GM12801 (cell line): ENCODE measurements around the gene FADS2.

Source experiments
- CTCF ChIP-seq: IDR thresholded peaks from one replicate; pipeline ENCODE4 v1.5.1; 2011; ENCODE audit warnings: control low read depth; ENCODE audit not compliant: insufficient read length; ENCODE audit errors: extremely low read depth

The FADS2 gene

GRCh38 chr11:61827571-61828378 is at the start of gene FADS2:
Gene FADS2, plus strand, starts transcription at chr11:61828300. Its CDS starts 91 bp downstream, at chr11:61828391.
- TF ChIP-seq CTCF, result no peak

GRCh38 chr11:61778357-61778886 is 49.7 kb upstream of the FADS2 start:
- no peak for TF ChIP-seq CTCF

DNA sequence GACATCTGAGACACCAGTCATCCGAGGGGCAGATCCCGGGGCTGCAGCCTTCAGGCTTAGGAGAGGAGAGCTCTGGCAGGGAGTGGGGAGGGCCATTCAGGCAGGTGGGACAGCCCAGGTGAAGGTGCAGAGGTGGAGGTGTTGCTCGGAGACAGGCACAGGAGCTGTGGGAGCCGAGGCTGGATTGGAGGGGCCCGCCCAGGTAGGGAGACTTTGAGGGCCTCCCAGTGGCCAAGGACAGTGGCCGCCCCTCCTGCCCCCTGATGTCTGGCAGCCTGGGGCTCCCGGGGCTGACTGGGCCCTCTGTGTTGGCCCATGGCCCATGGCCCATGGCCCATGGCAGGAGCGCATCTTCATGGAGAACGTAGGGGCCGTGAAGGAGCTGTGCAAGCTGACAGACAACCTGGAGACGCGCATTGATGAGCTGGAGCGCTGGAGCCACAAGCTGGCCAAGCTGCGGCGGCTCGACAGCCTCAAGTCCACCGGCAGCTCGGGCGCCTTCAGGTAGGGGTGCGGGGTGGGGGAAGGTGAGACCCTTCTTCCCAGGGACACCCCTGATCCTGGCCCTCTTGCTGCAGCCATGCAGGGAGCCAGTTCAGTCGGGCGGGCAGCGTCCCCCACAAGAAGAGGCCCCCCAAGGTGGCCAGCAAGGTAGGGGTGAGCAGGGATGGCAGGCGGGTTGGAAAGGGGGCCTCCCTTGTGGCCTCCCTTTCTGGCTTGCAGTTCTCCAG is 49.0 kb upstream of the FADS2 start:
- no peak for TF ChIP-seq CTCF

DNA sequence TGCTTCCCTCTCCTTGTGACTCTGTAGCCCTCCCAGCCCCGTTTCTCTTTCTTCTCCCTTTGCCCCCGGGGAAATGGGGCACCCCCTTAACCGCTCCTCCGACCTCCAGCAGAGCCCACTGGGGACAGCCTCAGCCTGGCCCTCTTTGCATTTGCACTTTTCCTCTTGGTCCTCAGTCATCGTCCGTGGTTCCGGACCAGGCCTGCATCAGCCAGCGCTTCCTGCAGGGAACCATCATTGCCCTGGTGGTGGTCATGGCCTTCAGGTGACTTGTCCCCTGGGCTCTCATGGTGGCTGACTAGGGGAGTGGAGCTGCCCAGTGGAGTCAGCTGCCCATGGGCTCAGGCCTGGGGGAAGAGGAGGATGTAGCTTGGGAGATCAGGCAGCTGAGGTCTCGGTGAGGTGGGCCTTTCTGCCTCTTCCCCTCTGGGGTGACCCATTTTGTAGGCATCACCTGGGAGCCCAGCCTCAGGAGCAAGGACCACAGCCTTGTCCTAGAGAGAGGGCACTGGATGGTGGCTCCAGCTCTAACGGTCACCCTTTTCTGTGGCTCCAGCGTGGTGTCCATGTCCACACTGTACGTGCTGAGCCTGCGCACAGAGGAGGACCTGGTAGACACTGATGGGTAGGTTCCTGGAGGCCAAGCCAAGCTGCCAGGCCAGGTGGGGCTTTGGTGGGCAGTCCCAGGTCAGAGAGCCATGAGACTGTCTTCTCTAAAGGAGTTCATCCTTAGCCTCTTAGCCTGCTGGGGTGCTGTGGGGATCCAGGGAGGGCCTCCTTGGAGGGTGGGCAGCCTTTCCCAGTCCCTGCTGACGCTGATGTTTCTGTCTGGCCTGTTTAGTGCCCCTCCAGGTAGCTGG is 48.2 kb upstream of the FADS2 start:
- TF ChIP-seq CTCF, result no peak

DNA sequence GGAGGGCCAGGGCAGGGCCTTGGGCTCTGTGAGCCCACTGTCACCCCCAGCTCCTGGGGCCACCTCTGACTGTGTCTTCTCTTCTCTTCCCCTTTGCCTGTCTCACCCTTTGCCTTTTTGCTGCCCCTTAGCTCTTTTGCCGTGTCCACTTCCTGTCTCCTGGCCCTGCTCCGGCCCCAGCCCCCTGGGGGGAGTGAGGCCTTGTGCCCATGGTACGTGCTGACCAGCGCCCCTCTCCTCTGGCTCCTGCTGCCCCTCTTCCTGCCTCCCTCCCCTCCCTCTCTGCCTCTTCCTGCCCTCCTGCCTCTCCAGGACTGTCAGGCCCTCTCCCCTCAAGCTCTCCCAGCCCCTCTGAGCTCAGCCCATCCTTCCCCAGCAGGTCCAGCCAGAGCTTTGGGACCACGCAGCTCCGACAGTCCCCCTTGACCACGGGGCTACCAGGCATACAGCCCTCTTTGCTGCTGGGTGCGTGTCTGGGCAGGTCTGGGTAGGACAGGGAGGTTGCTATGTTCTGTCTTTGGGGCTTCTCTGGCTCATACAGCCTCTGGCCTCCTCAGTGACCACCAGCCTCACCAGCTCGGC is 47.4 kb upstream of the FADS2 start:
- TF ChIP-seq CTCF, result no peak

DNA sequence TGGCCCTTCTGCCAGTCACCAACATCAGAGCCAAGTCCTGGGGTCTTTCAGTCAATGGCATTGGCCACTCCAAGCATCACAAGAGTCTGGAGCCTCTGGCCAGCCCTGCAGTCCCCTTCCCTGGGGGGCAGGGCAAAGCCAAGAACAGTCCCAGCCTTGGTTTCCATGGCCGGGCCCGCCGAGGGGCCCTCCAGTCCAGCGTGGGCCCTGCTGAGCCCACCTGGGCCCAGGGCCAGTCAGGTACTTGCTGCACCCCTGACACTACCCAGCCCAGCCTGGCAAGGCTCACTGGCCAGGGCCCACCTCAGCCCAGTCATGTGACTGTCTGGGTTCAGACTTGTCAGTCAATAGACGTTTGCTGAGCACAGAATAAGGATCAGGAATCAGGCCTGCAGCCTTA is 46.5 kb upstream of the FADS2 start:
- no peak for TF ChIP-seq CTCF

DNA sequence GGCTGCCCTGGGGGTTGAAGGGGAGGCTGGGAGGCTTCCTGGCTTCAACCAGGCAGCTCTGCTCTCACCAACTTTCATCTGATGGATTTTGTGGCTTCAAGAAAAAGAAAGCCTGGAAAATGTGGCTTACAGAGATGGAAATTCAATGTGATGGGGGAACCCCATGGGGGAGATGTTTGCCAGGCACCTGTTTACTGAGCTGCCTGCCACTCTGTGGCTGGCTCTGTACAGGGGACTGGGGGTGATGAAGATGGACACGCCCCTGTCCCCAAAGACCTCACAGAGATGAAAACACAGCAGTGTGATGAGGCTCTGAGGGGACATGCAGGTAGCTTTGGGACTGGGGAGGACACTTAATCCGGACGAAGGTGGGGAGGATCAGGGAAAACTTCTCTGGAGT is 45.8 kb upstream of the FADS2 start:
- no peak for TF ChIP-seq CTCF
